H9 (cell line): ENCODE data around the gene RSL1D1. TPM values are rescaled to one million over a fixed set of nuclear protein-coding genes. Genes with fewer than 3 reads are reported as not detected.

ENCODE experiments used
- DNase-seq: peaks from one replicate; pipeline ENCODE4 v3.0.0-alpha.2; 2017
- H2AFZ ChIP-seq: one replicate; pipeline ENCODE4 v1.6.1; 2013; ENCODE audit warnings: mild to moderate bottlenecking, low read length, control low read depth, moderate library complexity
- H2AK5ac ChIP-seq: 2 replicates; pipeline ENCODE4 v1.6.1; 2013; ENCODE audit warnings: low read length, control low read depth, mixed read lengths; ENCODE audit not compliant: insufficient read length
- H2BK120ac ChIP-seq: one replicate; pipeline ENCODE4 v1.6.1; 2013; ENCODE audit warnings: low read depth, mild to moderate bottlenecking, low read length, control low read depth, inconsistent platforms; ENCODE audit not compliant: poor library complexity, severe bottlenecking
- H2BK12ac ChIP-seq: 2 replicates; pipeline ENCODE4 v1.6.1; 2013; ENCODE audit warnings: low read length, control low read depth, mixed read lengths, low read depth; ENCODE audit not compliant: insufficient read length
- H2BK15ac ChIP-seq: 2 replicates; pipeline ENCODE4 v1.6.1; 2013; ENCODE audit warnings: low read depth, low read length, control low read depth
- H2BK20ac ChIP-seq: one replicate; pipeline ENCODE4 v1.6.1; 2013; ENCODE audit warnings: low read depth, mild to moderate bottlenecking, low read length, control low read depth, inconsistent platforms; ENCODE audit not compliant: poor library complexity, severe bottlenecking
- H2BK5ac ChIP-seq: 2 replicates; pipeline ENCODE4 v1.6.1; 2013; ENCODE audit warnings: low read length, control low read depth, mixed read lengths; ENCODE audit not compliant: insufficient read length
- H3K14ac ChIP-seq: 2 replicates; pipeline ENCODE4 v1.6.1; 2013; ENCODE audit warnings: low read length, control low read depth; ENCODE audit not compliant: insufficient read depth
- H3K18ac ChIP-seq: 2 replicates; pipeline ENCODE4 v1.6.1; 2013; ENCODE audit warnings: low read depth, mild to moderate bottlenecking, mixed read lengths, low read length, control low read depth; ENCODE audit not compliant: insufficient read length
- H3K23ac ChIP-seq: 2 replicates; pipeline ENCODE4 v1.6.1; 2013; ENCODE audit warnings: low read length, control low read depth, mixed read lengths, low read depth; ENCODE audit not compliant: insufficient read length
- H3K23me2 ChIP-seq: 2 replicates; pipeline ENCODE4 v1.6.1; 2013; ENCODE audit warnings: low read depth, mild to moderate bottlenecking, mixed read lengths, low read length, control low read depth; ENCODE audit not compliant: insufficient read length, poor library complexity, severe bottlenecking
- H3K27ac ChIP-seq: 2 replicates; pipeline ENCODE4 v1.5.1; 2013; ENCODE audit warnings: low read length, control low read depth, mixed read lengths, low read depth; ENCODE audit not compliant: insufficient read length
- H3K27me3 ChIP-seq: 2 replicates; pipeline ENCODE4 v1.6.1; 2013; ENCODE audit warnings: low read length, control low read depth, inconsistent platforms; ENCODE audit not compliant: insufficient read depth
- H3K4ac ChIP-seq: 2 replicates; pipeline ENCODE4 v1.6.1; 2013; ENCODE audit warnings: low read depth, mild to moderate bottlenecking, control low read depth, inconsistent platforms, low read length, moderate library complexity
- H3K4me1 ChIP-seq: 2 replicates; pipeline ENCODE4 v1.6.1; 2013; ENCODE audit warnings: low read length, control low read depth, inconsistent platforms; ENCODE audit not compliant: insufficient read depth
- H3K4me2 ChIP-seq: 2 replicates; pipeline ENCODE4 v1.6.1; 2013; ENCODE audit warnings: low read length, control low read depth, mixed read lengths; ENCODE audit not compliant: insufficient read length, insufficient read depth
- H3K56ac ChIP-seq: 2 replicates; pipeline ENCODE4 v1.6.1; 2013; ENCODE audit warnings: low read depth, mild to moderate bottlenecking, mixed read lengths, low read length, control low read depth; ENCODE audit not compliant: insufficient read length
- H3K79me1 ChIP-seq: 2 replicates; pipeline ENCODE4 v1.6.1; 2013; ENCODE audit warnings: low read depth, mild to moderate bottlenecking, moderate library complexity, low read length, control low read depth, inconsistent platforms; ENCODE audit not compliant: insufficient read depth, poor library complexity, severe bottlenecking
- H3K79me2 ChIP-seq: 2 replicates; pipeline ENCODE4 v1.6.1; 2013; ENCODE audit warnings: low read length, control low read depth, inconsistent platforms; ENCODE audit not compliant: insufficient read depth
- H3K9ac ChIP-seq: 2 replicates; pipeline ENCODE4 v1.6.1; 2013; ENCODE audit warnings: low read length, control low read depth, mixed read lengths; ENCODE audit not compliant: insufficient read length; ENCODE audit errors: extremely low read depth
- H3K9me3 ChIP-seq: one replicate; pipeline ENCODE4 v1.6.1; 2013; ENCODE audit warnings: low read depth, low read length, inconsistent platforms; ENCODE audit not compliant: control insufficient read depth
- H3T11ph ChIP-seq: one replicate; pipeline ENCODE4 v1.6.1; 2013; ENCODE audit warnings: mild to moderate bottlenecking, low read length, control low read depth, inconsistent platforms
- H4K20me1 ChIP-seq: one replicate; pipeline ENCODE4 v1.6.1; 2013; ENCODE audit not compliant: control insufficient read depth, insufficient read length, insufficient read depth
- H4K5ac ChIP-seq: 2 replicates; pipeline ENCODE4 v1.6.1; 2013; ENCODE audit warnings: low read depth, mild to moderate bottlenecking, mixed read lengths, low read length, control low read depth; ENCODE audit not compliant: insufficient read length
- H4K8ac ChIP-seq: replicated peaks from 2 replicates; pipeline ENCODE4 v1.6.1; 2013; ENCODE audit warnings: low read length, control low read depth, mixed read lengths, low read depth; ENCODE audit not compliant: insufficient read length
- H4K91ac ChIP-seq: 2 replicates; pipeline ENCODE4 v1.6.1; 2013; ENCODE audit warnings: low read depth, mild to moderate bottlenecking, moderate library complexity, mixed read lengths, low read length, control low read depth; ENCODE audit not compliant: insufficient read length
- H3K27ac Mint-ChIP-seq, 3 experiments: 2 replicates in 2 of 3; 3 replicates in 1 of 3; pipeline ENCODE4 v1.8.0; 2020 to 2021; ENCODE audit warnings: mixed read lengths in 3 of 3, mild to moderate bottlenecking in 1 of 3, moderate library complexity in 1 of 3
- H3K27me3 Mint-ChIP-seq: 2 replicates; pipeline ENCODE4 v1.8.0; 2021; ENCODE audit warnings: low read depth, mild to moderate bottlenecking, moderate library complexity, mixed read lengths
- H3K36me3 Mint-ChIP-seq, 3 experiments: 2 replicates in 2 of 3; 3 replicates in 1 of 3; pipeline ENCODE4 v1.8.0; 2020 to 2021; ENCODE audit warnings: low read depth in 3 of 3, mixed read lengths in 3 of 3; ENCODE audit not compliant: insufficient read depth in 1 of 3
- H3K4me1 Mint-ChIP-seq, 2 experiments: 2 replicates each; pipeline ENCODE4 v1.8.0; 2020; ENCODE audit warnings: mixed read lengths in 2 of 2
- H3K4me3 Mint-ChIP-seq, 2 experiments: 2 replicates in 1 of 2; 3 replicates in 1 of 2; pipeline ENCODE4 v1.8.0; 2020 to 2021; ENCODE audit warnings: mild to moderate bottlenecking in 2 of 2, mixed read lengths in 2 of 2, moderate library complexity in 1 of 2
- H3K9me3 Mint-ChIP-seq, 2 experiments: 2 replicates in 1 of 2; 3 replicates in 1 of 2; pipeline ENCODE4 v1.8.0; 2020; ENCODE audit warnings: mild to moderate bottlenecking in 2 of 2, mixed read lengths in 2 of 2, moderate library complexity in 1 of 2
- WGBS: extraction: QIAGEN DNeasy Blood & Tissue Kit; methylation state at CpG from one replicate; pipeline ENCODE4 v1.1.7; 2013; ENCODE audit warnings: missing lambda C conversion rate, low lambda C conversion rate, mixed read lengths; ENCODE audit not compliant: insufficient read length; ENCODE audit errors: extremely low coverage; 5-methylcytosine and 5-hydroxymethylcytosine counted together
- total RNA-seq: library from RNA; stranded (reverse); gene quantifications from 2 replicates; pipeline ENCODE4 v1.2.1, GENCODE V29; 2021
- TF ChIP-seq, protein P1 (sequence below): fragments of 200-600 bp; sonication (generic); conservative IDR thresholded peaks from 3 replicates; pipeline ENCODE4 v1.8.0; 2021; ENCODE audit warnings: antibody characterized with exemption, mild to moderate bottlenecking

Gene RSL1D1
- total RNA-seq, 1 experiment from 2014 or later, result 334 TPM

DNA sequence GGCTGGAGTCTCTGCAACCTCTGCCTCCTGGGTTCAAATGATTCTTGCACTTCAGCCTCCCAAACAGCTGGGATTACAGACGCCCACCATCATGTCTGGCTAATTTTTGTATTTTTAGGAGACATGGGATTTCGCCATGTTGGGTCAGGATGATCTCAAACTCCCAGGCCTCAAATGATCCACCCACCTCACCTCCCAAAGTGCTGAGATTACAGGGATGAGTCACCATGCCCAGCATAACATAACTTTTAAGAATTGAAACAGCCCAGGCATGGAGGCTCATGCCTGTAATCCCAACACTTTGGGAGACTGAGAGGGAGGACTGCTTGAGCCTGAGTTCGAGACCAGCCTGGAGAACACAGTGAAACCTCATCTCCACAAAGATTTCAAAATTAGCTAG lies 2.5 kb downstream of the RSL1D1 start:
- H3K27ac Mint-ChIP-seq, result no peak overlapping the region; a peak in 1 of 7 replicates
- TF ChIP-seq, protein P1, sequence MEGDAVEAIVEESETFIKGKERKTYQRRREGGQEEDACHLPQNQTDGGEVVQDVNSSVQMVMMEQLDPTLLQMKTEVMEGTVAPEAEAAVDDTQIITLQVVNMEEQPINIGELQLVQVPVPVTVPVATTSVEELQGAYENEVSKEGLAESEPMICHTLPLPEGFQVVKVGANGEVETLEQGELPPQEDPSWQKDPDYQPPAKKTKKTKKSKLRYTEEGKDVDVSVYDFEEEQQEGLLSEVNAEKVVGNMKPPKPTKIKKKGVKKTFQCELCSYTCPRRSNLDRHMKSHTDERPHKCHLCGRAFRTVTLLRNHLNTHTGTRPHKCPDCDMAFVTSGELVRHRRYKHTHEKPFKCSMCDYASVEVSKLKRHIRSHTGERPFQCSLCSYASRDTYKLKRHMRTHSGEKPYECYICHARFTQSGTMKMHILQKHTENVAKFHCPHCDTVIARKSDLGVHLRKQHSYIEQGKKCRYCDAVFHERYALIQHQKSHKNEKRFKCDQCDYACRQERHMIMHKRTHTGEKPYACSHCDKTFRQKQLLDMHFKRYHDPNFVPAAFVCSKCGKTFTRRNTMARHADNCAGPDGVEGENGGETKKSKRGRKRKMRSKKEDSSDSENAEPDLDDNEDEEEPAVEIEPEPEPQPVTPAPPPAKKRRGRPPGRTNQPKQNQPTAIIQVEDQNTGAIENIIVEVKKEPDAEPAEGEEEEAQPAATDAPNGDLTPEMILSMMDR, result no peak
- Histone ChIP-seq H2BK12ac (no peak overlapping the region), H3K18ac (no peak overlapping the region), H3K27ac (no peak overlapping the region), H2BK20ac (no peak overlapping the region), H3K4me1 (no peaks in the 10 kb centered on the region), H3K14ac (no peak overlapping the region), H4K5ac (no peak overlapping the region), H4K91ac (no peak overlapping the region), H4K20me1 (no peaks in the 10 kb centered on the region), H3T11ph (no peak overlapping the region), H2BK5ac (no peak overlapping the region), H4K8ac (no peak overlapping the region), H2AK5ac (no peak overlapping the region), H3K79me1 (peaks cover 14% of the 10 kb centered on the region), H2BK15ac (no peak overlapping the region), H3K79me2 (peaks cover 21% of the 10 kb centered on the region; the same call in 1 of the 2 replicates), H3K56ac (no peak overlapping the region), H3K27me3 (no peaks in the 10 kb centered on the region), H3K23me2 (peaks cover 7% of the 10 kb centered on the region), H3K9me3 (no peaks in the 10 kb centered on the region), H3K23ac (no peak overlapping the region), H2BK120ac (no peak overlapping the region), H3K9ac (no peak overlapping the region), H3K4ac (no peak overlapping the region), H3K4me2 (no peak overlapping the region), H2AFZ (no peak overlapping the region)
- peak overlapping the region; percentile 53 to 66 for H3K4me3 Mint-ChIP-seq
- peaks cover 6 to 10% of the 10 kb centered on the region in 2 experiments for H3K4me1 Mint-ChIP-seq
- no peak for DNase-seq
- peaks cover 0 to 2% of the 10 kb centered on the region in 2 experiments; a peak in 1 of 5 replicates for H3K9me3 Mint-ChIP-seq
- no CpG with 5 or more reads among the region's 3 CpGs for WGBS
- no peaks in the 10 kb centered on the region for H3K27me3 Mint-ChIP-seq
- peaks cover 51 to 68% (median 64%) of the 10 kb centered on the region in 3 experiments for H3K36me3 Mint-ChIP-seq
